ENCODE data around the gene SGMS1.

- TF ChIP-seq POLR2A (IDR thresholded peaks at IDR 0.05) (no peak), CTCF (IDR thresholded peaks at IDR 0.05) (peak in 1 of 2 donors; percentile 1)
Observed at GRCh38 chr10:50286996-50287803, 336.6 kb downstream of the SGMS1 start.
